GM12874 (cell line): ENCODE measurements around the gene PKMYT1.

Experiments
- TF ChIP-seq, protein P1 (sequence below): IDR thresholded peaks from 2 replicates; pipeline ENCODE4 v1.5.1; 2011; ENCODE audit warnings: low read depth, mild to moderate bottlenecking, control low read depth, low read length, moderate library complexity; ENCODE audit not compliant: insufficient read depth

The PKMYT1 gene

DNA sequence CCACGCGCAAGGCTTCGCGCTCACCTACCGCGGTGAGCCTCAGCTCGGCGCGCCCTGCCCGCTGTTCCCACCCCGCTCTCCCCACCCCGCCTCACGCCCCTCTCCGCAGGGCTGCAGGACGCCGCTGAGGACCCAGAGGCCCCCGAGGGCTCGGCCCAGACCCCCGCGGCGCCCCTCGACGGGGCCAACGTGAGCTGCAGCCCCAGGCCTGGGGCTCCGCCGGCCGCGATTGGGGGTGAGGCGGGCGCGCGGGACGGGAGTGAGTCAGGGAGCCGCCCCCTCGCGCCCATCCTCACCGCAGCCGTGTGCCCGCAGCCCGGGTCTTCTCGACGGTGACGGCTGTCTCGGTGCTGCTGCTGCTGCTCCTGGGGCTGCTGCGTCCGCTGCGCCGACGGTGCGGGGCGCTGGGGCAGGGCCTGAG lies 13.0 kb downstream of the PKMYT1 start:
- TF ChIP-seq, protein P1, sequence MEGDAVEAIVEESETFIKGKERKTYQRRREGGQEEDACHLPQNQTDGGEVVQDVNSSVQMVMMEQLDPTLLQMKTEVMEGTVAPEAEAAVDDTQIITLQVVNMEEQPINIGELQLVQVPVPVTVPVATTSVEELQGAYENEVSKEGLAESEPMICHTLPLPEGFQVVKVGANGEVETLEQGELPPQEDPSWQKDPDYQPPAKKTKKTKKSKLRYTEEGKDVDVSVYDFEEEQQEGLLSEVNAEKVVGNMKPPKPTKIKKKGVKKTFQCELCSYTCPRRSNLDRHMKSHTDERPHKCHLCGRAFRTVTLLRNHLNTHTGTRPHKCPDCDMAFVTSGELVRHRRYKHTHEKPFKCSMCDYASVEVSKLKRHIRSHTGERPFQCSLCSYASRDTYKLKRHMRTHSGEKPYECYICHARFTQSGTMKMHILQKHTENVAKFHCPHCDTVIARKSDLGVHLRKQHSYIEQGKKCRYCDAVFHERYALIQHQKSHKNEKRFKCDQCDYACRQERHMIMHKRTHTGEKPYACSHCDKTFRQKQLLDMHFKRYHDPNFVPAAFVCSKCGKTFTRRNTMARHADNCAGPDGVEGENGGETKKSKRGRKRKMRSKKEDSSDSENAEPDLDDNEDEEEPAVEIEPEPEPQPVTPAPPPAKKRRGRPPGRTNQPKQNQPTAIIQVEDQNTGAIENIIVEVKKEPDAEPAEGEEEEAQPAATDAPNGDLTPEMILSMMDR = no peak

DNA sequence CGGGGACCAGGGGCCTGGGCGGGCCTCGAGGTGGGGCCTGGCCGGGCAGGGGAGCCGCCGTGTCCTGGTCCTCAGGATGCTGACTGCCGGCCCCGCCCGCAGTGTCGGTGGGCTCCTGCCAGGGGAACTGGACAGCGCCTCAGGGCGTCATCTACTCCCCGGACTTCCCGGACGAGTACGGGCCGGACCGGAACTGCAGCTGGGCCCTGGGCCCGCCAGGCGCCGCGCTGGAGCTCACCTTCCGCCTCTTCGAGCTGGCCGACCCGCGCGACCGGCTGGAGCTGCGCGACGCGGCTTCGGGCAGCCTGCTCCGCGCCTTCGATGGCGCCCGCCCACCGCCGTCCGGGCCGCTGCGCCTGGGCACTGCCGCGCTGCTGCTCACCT lies 13.4 kb downstream of the PKMYT1 start:
- TF ChIP-seq, protein P1 = no peak

- TF ChIP-seq, protein P1 = no peak
Measured at GRCh38 chr16:2966043-2966807, 14.0 kb downstream of the PKMYT1 start.

DNA sequence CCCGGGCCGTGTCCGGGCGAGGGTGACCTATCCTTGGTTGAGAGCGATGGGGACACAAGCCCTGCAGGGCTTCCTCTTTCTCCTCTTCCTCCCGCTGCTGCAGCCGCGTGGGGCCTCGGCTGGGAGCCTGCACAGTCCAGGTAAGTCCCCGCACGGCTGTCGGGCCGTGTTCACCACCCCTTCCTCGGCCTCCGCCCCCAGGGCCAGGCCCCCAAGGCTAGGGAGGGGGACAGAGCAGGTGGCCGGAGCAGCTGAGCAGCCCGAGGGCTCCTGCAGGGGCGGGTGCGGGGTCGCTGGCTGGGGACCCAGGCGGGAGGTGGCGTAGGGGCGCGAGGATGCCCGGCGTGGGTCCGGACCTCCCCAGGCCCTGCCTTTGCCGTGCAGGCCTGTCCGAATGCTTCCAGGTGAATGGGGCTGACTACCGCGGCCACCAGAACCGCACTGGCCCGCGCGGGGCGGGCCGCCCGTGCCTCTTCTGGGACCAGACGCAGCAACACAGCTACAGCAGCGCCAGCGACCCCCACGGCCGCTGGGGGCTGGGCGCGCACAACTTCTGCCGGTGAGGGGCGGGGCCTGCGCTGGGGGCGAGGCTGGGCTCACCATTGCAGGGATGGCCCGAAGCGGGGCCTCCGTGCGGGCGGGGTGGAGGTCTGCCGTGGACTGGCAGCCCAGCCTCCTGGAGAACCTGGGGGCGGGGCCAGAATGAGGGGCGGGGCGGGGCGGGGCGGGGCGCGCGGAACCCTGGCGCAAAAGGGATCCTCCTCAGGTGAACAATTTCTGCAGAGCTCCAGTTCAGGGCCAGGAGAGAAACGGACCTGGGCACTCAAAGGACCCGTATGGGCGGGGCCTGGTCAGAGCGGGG lies 15.5 kb downstream of the PKMYT1 start:
- TF ChIP-seq, protein P1 = no peak

DNA sequence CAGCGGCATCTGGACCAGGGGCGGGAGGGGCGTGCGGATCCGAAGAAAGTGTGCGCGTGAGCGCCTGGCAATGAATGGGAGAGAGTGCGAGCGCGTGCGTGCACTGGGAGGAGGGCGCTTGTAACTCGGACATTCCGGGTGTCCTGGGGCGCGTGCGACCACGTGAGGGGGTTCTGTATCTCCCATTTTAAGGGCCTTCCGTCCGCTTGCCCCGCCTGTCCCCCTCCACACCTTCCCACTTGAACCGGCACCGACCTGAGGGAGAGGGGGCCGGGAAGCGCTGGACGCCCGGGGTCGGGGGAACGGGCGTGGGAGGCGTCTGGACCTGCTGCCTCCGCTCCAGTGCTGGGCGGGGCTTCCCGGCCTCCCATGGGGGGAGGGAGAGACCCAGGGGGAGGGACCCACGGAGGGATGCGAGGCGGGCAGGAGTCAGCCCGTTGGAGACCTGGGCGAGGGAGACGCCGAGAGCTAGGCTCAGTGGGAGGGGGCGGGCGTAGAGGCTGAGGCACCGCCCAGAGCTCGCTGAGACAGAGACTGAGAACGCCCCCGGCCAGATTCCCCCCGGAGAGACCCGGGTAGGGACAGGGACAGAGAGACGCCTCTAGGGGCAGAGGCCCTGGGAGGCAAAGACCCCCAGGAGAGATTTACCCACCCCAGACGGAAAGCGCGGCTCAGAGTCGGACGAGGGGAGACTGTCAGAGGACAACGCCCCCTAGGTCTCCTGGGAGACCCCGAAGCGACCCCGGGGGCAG lies 16.3 kb downstream of the PKMYT1 start, which contains the start of gene KREMEN2:
TSS of gene KREMEN2 (plus strand) at position 553 of the 752 bp plus-strand sequence. CDS start 246 bp downstream, outside the sequence.
- TF ChIP-seq, protein P1 = peak; percentile 22; the same call in 1 of the 2 replicates

GRCh38 chr16:2963074-2963722 lies 17.0 kb downstream of the PKMYT1 start:
- TF ChIP-seq, protein P1 = no peak
